Stimulated activated CD4-positive, alpha-beta T cell treated with anti-CD3 and anti-CD28 coated beads, Interleukin-2, amount 100 ng/mL, for 4 hours (primary cell): ENCODE results near the gene NMNAT1.
"Not testable (repeated sequence)": the region's sequence is repeated elsewhere in the genome, so short reads cannot be mapped to it uniquely, and the experiment has no call there.

Source experiments
- DNase-seq: peaks from one replicate; pipeline ENCODE4 v3.0.0-alpha.2; 2020; ENCODE audit warnings: low read depth

The NMNAT1 gene

DNA sequence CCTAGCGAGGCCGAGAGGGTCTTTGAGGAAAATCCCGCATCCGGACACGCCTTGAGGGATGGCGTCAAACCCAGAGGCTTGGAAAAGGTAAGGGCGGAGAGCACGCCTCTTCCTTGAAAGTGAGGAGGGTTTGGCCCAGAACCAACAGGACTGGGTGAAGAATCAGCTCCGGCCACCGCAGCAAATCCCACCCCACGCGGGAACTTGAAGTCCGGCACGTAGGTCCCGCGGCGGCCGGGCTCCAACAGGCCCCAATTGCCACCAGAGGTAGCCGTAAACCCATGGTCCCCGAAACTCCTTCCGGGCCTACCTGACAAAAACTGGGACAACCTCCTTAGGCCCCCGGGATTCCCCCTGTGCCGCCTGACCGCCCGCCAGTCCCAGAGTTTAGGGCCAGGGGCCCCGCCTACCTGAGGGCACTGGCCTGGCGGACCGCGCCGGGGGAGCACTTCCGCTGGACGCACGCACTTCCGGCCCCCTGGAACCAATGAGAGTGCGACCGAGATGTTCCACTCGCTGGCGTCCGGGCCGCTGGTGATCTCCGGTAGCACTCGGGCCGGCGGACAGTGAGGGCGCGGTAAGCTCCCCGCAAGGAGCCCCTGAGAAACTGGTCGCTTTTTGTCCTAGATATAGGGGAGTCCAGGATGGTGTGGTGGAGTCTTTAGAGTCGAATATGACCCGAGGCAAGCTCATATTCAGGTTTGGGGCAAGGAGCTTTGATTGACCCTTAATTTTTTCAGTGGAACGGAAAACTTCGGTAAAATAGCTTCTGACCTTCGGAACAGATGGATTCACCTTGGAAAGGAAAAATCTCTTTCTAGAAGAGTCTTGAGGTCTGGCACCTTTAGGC, at the start of gene NMNAT1, which contains the start of gene LZIC:
NMNAT1 (plus strand) TSS at position 537 of the 850 bp plus-strand sequence. CDS start 28,599 bp downstream, outside the sequence.
LZIC (minus strand) TSS at position 453 of the 850 bp plus-strand sequence. CDS start 6,772 bp downstream, outside the sequence.
- DNase-seq: peak; percentile 76

DNA sequence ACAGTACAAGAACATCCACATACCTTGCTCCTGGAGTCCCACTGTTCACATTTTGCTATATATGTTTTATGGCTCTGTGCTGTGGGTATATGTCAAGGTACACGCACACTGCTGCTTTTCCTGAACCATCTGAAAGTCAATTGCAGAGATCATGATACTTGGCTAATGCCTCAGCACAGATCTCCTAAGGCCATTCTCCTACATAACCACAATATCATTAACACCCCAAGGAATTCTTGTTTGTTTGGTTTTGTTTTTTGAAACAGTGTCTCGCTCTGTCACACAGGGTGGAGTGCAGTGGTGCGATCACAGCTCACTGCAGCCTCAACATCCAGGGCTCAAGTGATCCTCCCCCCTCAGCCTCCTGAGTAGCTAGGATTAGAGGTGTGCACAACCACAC, 49.2 kb upstream of the NMNAT1 start:
- DNase-seq: no peak

DNA sequence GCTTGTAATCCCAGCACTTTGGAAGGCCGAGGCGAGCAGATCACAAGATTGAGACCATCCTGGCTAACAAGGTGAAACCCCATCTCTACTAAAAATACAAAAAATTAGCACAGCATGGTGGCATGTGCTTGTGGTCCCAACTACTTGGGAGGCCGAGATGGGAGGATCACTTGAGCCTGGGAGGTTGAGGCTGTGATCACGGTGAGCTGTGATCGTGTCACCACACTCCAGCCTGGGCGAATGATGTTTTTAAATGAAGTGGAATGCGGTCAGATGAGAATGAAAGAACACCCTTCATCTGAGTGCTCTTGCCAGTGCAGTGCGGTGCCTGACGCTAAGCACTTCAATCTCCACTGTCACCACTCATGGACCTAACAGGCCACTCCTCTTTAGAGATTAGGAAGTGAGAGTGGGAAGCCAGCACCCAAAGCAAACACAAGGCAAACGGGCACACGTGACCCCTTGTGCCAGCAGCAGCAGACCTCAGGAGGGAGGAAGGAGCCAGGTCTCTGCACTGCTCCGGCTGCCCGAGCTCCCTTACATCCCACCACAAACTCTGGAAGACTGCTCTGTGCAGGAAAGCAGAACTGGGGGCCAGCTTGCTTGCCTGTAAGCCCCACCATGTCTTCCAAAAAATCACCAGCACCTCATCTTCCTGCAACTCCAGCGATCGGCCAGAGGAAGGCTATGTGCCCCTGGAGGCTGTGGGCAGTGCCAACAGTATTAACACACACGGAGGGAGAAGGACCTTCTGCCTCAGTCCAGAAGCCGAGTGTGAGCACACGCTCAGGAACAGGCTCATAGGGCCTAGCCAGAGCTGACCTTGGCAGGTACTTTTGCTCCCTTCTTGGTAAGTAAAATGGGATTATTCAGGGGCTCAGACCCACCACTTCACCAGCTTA, 42.9 kb upstream of the NMNAT1 start:
- DNase-seq: no peak

DNA sequence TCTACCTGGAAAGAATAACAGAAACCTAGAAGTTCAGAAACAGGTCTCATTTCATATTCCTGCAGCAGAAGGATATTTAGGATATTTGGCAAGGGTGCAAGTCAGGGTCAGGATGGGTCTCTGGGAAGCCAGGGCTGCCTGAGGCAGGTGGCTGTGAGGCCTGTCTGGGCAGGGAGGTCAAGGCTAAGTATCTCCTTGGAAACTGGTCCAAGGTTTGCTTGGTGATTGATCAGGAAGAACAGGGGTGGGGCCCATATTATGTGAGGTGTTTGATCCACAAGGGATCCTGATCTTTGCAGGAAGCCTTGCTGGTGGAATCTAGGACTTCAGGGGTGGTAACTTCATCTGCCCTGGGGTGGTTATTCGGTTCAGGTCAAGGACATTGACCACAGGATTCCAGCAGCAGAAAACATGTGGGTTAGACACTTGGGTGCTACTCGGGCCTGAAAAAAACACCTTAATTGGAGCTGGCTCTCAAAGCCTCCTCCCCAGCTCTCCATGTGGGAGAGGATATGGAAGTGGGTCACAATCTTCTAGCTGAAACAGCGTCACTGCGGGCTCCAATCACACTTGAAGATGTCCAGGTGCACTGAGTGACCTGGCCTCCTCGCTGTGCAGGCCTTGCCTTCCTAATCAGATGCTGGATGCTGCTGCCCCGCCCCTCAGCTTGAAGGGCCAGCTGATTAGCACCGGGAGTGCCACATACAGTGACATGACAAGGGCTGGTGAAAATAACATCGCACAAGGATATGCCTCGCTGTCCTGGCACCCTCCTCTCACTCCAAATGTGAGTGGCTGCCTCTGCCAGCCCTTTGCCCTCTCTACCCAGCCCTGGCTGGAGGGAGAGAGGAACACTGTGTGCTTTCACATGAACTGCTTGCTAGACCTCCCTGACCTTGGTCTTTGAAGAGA, 41.9 kb upstream of the NMNAT1 start:
- no peak for DNase-seq

DNA sequence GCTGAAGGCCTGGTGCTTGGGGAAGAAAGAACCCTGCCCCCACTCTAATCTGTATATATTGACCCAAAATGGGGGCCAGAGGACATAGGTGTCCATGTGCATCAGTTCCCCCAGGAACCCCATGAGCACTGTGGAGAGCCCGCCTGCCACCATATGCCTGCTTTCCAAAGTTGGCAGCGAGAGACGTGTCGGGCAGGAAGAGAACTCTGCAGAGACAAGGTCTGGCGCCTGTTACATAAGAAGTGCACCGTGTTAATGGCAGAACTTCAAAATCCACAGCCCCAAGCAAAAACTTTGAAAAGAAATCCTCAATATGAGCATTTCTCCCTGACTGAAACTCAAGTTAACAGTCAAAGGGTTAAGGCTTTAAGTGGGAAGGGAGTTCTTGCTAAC, 41.2 kb upstream of the NMNAT1 start:
- DNase-seq: no peak

DNA sequence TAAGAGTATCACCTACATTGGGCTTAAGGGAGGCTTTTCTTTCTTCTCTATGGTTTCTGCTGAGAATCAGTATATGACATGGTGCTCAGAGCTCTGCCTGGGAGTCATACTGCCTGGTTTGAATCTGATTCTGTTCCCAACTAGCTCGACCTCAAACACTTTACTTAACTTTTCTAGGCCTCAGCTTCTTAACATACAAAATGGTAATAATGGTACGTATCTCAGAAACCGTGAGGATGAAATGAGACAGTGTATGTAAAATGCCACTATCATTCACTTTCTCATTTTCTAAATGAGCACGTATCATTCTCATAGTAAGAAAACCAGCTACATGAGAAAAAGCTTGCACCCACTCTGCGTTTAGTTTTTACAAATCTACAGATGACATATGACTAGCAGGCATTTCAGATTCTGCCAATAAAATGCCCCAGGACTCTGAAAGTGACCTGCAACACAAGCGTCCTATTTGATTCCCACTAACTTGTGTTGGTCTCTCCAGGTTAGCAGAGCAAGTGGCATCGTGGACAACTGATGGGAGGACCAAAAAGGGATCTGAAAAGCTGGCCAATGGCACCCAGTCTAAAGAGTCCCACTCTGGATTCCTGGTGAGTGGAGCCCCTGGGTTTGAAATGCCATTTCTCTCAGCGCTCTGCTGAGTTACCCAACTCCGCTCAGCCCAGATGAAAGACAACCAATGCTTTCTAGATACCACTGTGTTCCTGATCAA, 39.3 kb upstream of the NMNAT1 start:
- no peak for DNase-seq

DNA sequence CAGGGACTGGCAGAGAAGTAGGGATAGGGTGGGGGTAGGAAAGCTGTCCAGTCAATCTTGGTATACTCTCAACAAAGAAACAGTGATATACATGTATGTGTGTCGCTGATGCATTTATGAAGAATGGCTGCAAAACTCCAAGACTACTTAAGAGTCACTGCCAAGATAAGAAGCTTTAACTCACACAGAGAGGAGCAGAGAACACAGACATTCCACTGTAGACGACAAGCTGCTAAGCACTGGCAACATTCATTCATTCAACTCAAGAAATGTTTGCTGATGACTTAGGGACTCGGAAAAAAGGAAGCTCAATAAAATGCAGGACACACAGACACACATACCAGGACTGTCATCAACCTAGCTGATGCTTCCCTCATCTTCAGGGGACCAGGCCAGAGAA, 38.7 kb upstream of the NMNAT1 start:
- no peak for DNase-seq

DNA sequence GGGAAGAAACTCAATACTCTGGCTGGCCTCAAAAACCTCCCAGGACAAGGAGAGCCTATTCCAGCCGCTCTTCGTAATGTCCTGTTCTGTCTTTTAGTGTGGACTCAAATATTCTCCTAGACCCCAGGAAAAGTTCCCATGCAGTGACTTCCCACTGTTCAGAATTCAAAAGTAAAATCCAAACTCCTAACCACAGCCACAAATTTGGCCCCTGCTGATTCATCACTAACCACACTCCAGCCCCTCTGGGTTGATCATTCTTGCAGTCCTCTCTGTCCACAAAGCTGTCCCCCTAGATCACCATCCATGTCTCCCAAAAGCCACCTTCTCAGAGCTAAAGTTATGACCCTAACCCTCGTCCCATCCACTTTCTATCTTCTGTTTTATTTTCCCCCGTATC, 38.3 kb upstream of the NMNAT1 start:
- DNase-seq: no peak

DNA sequence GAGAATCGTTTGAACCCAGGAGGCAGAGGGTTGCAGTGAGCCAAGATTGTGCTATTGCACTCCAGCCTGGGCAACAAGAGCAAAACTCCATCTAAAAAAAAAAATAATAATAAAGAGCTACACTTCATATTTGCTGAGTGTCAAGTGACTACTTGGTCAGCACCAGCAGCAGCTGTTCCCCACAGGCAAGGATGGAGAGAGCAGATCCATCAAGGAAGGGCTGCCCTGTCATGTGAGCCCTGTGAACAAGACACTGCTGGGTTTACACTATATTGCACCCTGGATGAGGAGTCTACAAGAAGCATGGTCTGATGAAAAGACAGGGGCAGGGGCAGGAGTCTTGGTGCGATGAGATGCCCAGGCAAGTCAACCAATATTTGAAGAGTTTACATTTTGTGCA, 36.8 kb upstream of the NMNAT1 start:
- no peak for DNase-seq

DNA sequence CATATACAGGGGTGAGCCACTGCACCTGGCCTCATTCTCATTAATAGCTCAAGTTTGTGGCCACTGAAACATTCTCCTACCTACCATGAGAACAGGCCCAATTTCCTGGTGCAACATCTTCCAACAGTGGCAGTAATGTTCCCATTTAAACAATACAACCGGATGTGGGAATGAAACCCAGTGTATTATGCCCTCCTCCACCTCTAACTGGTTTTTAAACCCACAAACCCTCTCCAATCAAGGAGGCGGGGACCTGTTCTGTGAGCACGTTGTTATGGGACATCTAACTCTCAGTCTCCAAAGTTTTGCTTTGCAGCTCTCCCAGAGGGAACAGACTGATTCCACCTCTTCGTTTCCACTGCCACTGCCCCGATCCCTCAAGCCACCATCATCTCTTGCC, 35.8 kb upstream of the NMNAT1 start:
- no peak for DNase-seq

DNA sequence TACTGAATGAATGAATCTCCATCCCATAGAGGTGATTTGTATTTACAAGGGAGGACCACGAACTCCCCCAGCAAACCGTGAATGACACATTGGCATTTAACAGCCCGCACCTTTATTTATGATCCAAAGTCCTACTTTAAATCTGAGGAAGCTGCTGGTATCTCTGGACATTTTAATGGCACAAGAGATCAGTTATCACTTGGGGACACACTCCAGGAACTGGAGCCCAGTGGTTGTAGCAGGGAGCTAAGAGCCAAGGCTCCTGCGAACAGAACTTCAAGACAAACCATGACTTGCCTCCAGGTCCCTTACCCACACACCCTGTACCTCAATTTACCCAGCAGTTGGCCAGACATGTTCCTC, 34.4 kb upstream of the NMNAT1 start:
- DNase-seq: no peak

DNA sequence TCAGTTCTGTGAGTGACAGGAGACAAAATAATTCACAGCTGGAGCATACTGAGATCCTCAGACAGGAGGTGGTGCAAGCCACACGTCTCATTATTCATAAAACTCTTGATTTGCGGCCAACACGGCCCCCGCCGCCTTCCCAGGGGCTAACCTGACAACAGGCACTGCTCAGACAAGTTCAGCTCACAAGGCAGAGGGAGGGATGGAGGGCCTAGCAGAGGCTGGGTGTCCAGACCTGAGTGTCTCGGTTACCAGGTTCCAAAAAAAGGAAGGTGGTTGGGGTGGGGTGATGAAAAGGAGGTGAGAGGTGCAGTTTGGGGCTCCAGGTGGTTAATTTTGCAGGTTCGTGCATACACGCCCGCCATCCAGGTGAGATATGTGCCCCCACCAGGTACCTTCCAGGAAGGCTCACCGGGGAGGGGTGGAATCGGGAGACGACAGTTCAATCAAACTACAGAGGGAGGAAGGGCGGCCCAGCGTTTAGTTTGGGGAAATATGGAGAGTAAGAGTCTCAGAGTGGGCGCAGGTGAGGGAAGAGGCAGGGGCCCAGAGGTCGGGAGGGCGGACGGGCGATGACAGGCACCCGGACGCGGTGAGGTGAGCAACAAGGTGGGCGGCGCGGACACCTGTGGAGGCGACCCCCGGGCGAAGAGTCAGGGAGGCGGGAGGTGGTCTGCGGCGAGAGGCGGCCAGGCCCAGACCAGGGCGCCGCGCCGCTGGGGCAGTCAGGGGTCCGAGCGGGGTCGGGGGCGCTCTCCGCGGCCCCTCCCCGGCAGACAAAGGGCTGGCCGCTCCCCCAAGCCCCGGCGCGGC, 33.8 kb upstream of the NMNAT1 start:
- DNase-seq: no peak

DNA sequence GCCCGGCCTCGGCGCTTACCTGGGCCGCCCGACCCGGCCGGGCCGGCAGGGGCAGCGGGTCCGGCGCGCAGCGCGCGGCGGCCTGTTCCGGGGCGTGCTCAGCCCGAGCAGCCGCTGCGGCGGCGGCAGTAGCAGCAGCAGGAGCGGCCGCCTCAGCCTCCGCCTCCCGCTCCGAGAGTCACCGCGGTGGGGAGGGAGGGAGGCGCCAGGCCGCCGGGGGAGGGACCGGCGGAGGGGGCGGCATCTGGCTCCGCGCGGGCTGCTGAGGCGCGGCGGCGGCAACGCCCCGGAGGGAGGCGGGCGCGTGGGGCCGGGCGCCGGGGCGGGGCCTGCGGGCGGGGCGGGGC, 33.2 kb upstream of the NMNAT1 start, which contains the start of gene CTNNBIP1:
CTNNBIP1 (minus strand) TSS at position 194 of the 347 bp plus-strand sequence. CDS start 38,205 bp downstream, outside the sequence.
- no peak for DNase-seq

DNA sequence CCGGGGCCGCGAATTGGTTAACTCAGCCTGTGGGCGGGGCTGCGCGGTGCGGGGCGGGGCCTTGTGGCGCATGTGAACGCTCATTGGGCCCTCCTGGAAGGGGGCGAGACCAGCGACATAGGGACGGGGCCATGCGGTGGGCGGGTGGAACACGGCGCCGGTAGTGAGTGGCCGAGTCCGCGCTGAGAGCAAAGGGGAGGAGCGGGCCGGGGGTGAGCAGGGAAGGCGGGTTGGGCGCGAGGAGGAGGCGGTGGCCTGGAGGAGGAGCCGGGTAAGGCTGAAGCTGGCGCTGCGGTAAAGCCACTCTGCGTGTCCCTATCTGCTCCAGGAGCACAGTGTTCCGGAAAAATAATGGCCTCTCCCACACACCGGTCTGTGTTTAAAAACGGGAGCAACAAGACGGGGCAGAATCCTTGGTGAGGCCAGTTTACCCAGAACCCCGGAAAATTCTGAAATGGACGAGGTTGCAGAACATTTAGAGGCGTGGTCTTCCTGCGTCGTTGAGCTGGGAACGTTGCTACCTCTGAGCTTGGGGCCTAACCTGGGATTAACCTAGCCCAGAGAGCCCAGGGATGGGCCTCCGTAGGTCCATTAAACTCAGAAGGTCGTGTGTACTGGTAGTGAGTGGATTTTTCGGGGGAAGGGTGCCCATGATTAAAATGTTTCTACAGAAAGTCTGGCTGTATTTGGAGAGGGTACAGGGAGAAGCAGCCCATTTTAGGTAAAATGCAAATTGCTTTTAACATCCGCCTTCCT, 32.7 kb upstream of the NMNAT1 start:
- peak; percentile 100 for DNase-seq

DNA sequence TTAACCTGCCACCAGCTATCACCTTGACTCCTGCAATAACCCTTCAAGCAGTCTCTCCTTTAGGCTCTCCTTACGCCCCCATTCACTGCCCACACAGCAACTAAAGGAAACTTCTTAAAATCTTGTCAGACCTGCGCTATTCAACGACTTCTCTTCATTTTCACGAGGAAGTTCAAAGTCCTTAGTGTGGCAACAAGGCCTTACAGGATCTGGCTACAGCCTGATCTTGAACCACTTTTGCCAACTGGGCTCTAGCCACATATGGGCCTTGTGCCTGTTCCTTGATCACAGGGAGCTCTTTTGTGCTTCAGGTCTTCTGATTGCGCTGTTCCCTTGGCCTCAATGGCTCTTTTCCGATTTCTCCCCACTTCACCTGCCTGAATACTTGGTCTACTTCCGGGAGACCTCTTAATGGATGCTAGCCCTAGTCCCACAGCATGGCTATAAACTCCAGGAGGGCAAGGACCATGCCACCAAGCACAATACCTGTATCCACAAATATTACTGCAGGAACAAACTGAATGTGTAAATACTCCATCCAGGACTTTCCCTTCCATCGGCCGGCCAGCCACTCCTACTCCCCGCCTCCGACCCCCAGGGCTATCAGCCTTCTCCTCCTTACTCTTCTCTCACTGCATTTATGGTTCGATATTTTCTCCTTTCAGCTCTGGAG, 30.9 kb upstream of the NMNAT1 start:
- no peak for DNase-seq

DNA sequence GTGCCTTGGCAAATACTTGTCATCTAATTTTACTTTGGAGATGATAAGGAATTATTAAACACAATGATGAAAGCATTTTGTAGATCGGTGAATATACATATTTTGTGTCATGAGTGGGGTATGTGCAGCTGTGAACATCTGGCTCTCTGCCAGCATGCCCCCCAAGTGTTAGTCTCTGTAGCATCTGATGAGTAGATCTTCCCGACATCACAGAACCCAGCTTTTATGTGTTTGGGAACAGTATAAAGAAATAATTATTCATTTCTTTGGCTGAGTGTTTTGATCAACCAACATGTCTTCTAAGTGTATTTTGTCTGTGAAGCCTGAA, 28.7 kb upstream of the NMNAT1 start:
- DNase-seq: no peak

DNA sequence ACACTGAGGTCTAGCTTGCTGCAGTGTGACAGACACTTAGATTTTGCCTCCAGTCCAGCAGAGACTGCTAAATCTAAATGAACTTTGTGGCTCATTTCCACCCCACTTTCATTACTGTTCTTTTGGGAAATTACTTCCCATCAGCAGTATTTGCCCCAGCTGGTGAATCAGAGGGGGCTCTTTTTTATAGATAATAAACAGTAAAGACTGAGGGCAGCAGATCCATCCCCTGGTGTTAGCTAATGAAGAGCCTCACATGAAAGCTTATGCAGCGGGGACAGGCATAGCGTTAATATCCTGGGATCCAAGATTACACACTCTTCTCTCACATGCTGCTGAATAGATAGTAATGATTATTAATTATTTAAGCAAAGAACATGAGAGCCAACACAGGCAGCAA, 26.8 kb upstream of the NMNAT1 start:
- DNase-seq: no peak

DNA sequence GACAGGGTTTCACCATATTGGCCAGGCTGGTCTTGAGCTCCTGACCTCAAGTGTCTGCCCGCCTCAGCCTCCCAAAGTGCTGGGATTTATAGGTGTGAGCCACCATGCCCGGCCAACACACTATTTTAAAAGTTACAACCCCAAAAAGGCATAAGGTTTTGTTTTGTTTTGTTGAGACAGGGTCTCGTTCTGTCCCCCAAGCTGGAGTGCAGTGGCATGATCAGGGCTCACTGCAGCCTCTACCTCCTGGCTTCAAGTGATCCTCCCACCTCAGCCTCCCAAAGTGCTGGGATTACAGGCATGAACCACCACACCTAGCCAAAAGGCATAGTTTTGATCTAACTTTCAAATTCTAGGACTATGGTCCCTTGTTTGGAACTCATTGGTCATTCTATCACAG, 25.8 kb upstream of the NMNAT1 start:
- not testable (repeated sequence) for DNase-seq

DNA sequence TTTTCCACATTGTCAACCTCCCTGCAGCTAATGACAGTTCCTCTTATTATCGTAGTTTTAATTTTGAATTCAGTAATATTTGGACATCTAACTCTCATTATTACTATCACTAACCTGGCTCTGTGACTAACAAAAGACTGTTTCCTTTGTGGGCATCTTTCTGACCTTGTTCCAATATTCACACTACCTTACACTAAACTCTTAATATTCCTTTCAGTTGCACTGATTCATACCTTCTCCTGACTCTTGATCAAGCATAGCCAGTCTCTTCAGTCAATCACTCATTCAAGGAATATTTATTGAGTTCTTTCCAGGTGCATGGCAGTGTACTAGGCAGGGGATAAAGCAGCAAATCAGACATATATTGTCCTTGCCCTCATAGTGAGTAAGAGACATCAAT, 25.4 kb upstream of the NMNAT1 start:
- DNase-seq: no peak
